Kidney tubule cell (primary cell): ENCODE data around the gene ERG.
A peak's percentile ranks its signal among the peaks of the same experiment; 100 is the strongest.

Experiments
- DNase-seq: peaks from one replicate; pipeline ENCODE4 v3.0.0-alpha.2; 2018; ENCODE audit warnings: low spot score

Gene ERG

DNA sequence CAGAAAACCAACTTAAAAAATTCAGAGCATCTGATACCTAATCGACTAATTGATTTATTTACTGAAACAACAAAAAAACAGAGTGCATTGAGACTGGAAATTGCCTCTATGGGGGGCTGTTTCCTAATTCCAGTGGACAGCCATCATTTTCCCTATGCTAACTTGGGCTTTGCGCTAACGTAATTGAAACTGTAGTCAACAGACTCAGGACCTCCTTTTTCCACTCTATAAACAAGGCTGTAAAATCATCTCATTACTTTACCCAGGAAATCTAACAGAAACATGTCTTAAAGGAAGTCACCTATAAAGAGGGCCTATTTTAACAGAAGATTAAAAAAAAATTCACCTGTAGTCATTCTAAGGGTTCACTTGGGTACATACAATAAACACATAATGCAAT is 2.1 kb downstream of the ERG start:
- DNase-seq, result no peak

DNA sequence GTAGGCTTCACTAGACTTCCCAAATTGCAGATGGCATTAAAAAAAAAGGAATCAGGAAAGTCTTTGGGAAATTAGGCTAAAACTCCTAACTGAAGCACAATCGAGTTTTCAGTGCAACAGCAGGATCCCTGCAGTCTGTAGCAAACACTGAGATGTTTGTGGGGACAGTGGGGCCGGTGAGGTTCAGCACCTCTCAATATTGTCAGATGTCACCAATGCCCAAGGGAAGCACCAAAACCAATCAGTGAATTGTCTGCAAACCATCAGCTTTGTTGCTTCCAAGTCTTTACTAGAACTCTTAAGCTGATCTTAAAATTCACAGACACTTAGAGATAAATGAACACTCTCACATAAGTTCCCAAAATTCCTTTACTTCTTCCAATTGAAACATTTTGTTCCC is 2.6 kb downstream of the ERG start:
- DNase-seq, result no peak

DNA sequence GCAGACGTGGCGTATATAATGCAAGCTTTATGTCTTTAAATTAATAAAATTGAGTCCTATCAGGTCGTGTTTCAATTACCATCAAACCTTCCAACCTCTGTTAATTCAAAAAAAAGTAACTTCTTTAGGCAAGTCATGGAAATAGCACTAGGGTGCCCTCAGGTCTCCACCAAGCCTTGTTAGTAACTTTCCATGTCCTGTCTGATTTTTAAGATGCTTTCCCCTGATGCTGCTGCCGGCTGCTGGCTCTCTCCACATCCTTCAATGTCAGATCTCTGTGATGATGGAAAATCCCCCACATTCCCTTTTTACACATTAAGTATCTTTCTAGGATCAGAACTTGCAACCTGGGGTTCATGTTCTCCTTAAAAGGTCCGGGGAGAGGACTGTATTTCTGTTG is 3.0 kb downstream of the ERG start:
- no peak for DNase-seq

DNA sequence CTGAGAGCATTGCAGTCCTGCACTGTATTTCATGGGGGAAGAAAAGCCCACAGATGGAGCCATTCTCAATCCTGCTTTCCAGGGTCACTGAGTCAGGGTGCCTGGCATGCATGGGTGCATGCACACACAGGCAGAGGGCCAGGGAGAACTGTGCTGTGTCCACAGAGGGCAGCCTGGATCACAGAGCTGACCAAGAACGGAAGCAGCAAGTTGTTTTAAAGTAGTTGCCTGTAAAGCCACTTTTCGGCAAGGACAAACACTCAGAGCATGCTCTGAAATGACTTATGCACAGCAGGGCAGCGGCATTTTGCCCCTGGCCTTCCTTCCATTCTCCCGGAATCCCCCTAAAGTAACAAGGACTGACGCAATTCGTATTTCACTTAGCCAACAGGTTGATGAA is 3.6 kb downstream of the ERG start:
- peak; percentile 64 for DNase-seq

DNA sequence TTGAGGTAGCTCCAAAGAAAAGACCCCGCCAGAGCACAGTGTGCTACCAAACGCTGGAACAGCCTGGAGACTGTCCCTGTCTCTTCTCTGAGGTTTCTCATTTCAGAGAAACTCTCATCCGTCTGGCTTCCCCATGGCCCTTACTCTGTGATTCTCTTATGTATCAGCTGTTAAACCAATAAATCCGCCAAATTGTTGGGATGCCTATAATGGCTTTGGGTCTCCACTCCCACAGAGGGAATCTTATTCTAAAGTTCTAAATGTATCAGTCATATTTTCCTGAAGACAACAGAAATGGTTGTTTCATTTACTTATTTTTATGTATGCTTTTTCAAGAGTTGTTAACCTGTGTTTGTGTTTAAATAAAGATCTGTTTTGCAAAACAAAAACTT is 4.0 kb downstream of the ERG start:
- DNase-seq, result no peak

DNA sequence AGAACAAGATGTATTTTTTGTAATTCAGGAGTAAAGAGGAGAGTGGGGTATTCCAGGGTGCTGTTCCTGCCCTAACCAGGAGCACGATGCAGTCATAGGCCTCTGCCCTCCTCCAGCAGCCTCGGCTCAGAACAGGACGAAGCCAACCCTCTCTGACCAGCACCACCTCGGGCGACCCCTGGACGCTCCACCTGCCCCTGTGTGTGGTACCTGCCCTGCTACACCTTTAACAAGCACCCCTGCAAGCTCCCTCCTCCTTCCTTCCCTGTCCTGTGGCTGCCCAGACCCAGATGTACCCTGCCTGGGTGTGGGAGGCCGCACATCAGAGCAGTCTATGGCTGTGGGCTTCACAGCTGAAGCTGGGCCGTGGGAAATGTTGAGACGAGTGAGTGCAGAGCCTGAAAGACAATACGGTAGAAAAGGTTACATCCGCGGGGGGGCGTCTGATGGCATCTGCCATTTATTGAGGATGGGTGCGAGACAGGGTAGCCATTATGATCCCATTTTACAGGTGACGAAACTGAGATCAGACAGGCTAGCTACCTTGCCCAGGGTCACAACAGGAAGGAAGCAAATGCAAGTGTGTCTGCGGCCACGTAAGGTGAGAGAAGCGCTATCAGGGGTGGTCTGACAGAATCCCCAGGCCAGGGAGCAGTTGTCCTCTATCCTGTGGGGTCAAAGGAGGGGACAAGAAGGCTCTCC is 4.6 kb downstream of the ERG start:
- no peak for DNase-seq

DNA sequence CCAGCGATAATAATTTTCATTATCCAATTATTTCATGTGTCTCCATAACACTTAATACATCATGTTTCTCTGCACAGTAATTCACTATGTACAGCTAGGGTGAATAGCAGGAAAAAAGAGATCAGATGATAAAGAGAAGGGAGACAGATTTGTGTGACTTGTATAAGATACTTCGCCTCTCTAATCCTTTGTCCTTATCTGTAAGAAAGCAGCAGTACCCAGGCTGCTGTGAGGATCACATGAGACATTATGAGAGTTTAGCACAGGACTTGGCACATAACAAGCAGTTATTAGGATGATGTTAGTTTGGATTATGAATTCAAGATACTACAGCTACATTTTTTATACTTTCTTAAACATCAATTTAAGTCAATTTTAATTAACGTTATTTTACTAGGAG is 6.3 kb downstream of the ERG start:
- DNase-seq, result no peak

DNA sequence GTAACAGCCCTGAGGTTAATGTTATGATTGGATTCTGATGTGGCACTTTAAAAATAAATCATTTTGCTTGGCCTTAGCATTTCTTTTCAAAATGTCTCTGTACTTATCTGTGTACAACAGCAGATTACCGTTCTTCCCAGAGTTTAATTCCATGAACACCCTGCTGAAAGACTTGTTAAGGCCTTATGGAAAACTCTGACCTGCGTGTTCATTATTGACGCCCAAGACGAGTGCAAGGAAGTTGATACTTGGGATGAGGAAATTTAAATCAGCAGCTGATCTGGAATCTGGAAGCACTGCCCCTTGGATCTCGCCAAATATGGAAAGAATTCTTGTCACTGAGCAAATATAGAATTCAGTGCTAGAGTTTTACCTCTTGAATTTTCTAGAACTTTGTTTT is 6.7 kb downstream of the ERG start:
- no peak for DNase-seq

DNA sequence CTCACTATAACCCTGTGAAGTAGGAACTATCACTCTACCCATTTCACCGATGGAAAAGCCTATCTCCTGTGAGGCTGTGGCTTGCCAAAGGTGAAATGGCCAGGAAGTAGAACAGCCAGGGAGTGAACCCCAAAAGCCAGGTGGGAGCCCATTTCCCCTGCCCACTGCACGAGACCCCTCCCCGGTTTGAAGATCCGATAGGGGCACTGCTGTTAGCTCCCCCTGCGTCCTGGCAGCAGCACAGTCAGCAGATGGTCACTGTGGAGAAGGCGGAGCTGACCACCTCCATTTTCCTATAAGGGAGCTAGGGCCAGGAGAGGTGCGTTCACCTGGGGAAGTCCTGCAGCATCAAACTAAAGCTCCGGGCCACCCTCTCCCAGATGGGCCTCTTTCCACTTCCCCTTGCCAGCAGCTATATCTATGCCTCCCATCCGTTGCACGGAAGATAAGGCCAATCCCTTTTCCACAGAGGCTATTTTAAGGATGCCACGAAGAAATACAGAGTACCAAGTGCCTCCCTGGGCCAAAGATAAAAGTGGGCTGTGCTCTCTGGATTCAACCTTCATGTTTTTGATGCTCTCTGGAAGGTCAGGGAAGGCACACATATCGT is 7.8 kb downstream of the ERG start:
- DNase-seq, result no peak

DNA sequence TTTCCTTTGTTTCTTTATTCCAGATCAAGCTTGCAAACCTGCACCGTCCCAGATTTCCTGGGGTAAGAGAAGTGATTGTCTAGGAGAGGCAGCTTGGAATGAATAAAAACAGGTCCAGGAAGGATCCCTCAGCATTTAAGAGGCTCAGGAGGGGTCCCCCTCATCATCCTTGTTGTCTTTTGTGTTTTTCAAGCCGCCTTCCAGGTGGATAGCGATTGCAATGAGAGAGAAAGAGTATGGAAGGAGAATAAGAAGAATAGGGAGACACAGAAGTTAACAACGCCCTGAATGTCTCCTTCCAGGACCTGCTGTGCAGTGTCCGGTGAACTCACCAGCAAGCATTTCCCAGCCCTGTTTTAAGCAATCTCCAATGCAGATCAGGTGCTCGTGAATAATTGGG is 8.5 kb downstream of the ERG start:
- DNase-seq, result no peak

DNA sequence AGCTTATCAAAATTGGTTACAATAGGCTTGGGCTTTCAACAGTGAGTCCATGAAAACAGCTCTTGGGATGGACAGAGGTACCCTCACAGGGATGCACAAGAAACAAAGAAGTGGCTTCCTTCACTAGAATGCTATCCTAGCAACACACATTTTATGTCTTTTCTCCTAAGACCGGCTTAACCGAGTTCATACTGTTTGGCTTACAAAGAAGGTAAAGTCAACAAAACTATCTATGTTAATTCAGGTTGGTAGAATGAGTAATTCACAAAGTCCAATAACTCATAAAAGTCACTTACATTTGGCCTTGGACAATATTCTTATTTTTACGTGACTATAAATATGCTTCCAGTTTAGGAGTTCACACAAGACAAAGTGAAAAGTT is 9.0 kb downstream of the ERG start:
- no peak for DNase-seq

DNA sequence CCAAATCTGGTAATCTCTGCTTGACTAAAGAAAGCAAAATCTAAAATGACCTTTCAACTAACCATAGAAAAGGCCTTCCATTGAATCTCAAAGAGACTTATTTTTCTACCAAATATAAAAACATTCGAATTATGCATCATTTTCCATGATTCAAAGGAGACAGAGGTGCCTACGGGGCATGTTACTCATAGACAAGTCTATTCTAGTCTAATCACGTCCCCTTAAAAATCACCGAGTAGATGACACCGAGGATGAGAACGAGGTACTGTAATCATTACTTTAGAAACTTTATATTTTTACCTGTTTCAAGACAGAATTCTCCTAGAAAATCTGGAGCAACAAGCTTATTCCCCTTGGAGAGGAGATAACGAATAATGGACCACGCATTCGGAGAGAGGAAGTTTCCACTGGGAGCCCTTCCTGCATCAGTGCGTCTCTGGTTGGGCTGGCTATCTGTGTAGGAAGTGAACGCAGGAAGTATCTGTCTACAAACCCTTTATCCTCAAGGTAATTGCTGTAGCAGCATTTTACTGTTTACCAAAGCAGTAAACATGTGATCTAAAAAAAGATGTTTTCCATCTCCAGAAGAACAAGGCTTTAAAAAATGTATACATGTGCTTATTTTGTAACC is 9.5 kb downstream of the ERG start:
- DNase-seq, result no peak

DNA sequence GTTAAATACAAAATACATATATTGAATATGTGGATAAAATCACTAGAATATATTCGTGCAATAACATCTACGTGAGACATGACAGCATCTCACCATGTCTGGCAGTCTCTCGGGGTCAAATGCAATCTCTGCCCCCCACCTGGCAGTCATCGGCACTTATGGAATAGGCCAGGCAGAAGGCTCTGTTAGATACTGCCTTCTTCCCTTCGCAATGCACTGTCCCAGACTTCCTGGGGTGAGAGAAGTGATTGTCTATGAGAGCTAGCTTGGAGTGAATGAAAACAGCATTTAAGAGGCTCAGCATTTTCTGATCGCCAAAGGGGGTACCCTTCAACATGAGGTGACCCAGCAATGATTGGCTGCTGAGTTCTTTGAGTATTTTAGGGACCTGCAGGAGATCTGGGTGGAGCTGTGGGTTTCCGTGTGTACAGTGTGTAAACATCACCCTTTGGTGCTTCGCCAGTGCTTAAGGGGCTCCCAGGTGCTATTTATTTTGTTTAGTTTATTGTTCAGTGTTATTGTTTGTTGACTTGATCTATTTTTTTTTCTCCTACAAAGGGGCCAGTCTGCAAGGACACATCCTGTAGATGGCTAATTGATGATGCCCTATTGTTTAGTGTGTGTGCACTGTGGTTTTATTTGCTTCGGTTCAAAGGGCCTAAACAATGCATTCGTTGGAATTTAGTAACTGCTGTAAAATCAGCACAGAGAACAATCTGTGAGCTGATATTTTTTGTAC is 10.2 kb downstream of the ERG start:
- peak; percentile 14 for DNase-seq

DNA sequence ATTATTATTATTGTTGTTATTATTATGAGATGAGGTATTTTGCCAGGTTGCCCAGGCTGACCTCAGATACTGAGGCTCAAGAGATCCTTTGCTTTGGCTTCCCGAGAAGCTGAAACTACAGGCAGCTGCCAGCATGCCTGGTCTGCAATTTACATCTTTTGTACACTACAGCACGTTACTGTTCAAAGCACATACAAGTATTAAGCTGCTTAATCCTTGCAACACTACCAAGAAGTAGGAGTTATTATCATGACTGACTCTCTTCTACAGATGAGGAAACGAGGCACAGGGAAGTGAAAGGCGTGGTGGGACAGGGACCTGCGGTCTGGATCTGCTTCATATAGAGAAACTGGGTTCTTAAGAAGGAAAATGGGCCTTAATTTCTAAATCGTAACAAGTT is 11.6 kb downstream of the ERG start:
- no peak for DNase-seq

DNA sequence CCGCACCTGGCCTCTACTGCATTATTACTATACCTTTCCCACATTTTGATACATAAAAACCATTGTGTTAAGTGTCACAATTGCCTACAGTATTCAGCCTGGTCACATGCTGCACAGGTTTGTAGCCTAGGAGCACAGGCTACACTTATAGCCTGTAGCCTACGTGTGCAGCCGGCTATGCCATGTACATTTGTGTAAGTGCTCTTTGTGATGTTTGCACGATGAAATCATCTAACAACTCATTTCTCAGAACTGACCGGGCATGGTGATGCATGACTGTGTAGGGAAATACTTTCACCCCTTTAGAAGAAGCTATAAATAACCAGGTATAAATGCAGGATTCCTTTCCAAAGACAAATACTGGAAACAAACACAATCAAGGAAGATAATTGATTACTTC is 12.1 kb downstream of the ERG start:
- DNase-seq, result peak; percentile 78

DNA sequence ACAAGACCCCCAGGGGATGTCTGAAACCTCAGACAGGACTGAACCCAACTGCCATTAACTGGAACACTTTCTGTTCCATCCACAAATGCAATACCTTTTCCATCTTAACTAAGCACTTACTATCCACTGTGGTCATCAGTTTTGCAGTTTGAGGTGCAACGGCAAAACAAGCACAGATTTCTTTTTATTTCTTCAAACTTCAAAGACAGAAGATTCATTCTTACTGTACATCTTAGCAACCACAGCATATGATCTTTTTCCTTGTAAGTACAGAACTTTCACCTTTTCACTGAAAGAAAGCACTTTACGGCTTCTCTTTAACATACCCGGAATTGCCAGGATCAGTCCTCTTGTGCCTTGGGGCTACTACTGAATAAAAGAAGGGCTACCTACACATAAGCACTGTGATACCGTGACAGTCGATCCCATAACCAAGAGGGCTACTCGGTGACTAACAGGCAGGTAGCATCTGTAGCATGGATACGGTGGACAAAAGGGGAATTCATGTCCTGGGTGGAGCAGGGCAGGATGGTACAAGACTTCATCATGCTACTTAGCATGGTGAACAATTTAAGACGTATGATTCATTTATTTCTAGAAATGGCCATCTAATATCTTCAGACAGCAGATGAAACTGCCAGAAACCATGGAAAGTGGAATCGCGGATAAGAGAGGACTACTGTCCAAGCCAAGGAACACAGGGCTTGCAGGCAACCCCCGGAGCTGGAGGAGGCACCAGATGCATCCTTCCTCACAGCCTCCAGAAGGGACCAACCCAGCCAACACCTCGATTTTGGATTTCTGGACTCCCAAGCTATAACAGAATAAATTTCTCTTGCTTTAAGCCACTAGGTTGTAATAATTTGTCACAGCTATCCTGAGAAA is 18.4 kb downstream of the ERG start:
- DNase-seq, result no peak

DNA sequence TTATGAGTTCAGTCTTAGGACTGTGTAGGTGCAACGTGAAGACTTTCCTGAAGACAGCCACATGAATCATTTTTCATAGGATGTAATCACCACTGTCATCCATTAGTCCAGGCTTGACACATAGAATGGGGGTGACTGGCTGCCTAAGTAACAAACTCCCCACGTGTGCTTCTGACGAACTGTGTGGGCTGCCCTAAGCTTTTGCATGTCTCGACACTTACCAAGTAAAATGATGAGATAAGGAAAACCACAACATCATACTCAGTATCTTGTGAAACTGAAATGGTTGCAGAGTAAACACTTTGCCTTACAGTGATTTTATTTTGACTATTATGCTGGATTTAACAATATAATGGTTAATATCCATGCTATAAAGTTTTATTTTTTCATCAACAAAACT is 19.5 kb downstream of the ERG start:
- DNase-seq, result no peak

DNA sequence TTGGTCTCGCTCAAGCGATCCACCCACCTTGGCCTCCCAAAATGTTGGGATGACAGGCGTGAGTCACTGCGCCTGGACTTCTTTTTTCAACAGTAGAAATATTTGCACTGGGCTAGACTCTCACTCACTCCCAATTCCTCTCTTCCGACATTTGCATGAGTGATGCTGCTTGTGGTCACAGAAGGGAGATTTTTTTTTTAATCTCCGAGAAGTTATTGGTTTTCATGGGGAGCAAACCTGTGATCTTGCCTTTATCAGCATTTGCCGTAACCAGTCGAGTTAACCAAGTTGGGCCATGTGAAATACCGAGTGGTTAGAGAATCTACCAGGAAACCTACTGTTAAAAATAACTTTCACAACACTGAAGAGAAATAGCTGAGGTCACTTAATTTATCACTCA is 21.1 kb downstream of the ERG start:
- no peak for DNase-seq

DNA sequence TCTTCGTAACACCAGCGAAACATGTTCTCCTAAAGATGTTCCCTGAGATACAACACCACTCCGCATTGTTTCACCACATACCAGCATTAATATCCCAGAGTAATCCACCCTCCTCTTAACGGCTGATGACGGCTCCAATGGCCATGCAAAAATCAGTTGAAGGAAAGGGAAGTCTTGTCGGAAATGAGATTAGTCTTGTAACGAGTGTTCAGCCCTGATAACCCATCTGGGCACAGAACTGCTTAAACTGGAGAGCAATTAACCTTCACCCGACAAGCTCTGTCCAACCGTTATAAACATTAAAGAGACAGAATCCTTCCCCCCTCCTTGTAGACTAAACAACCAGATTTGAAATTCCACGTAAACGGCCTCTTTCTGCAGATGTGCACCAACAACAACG is 21.9 kb downstream of the ERG start:
- DNase-seq, result no peak

DNA sequence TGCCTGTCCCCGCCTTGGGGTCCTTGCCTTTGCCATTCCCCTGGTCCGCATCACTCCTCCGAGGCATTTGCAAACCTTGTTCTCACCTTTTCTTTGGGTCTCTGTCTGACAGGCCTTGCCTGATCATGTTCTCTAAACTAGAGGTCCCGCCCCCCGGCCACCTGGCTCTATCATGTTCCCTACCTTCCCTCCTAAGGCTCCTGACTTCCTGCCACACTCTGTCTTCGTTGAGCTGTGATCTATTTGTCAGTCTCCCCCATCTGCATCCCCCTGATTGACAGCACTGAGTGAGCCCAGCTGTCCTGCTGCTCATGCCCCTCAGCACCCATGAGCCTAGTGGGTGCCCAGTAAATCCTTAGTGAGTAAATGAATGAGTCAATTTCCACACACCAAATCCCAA is 22.8 kb downstream of the ERG start:
- no peak for DNase-seq

DNA sequence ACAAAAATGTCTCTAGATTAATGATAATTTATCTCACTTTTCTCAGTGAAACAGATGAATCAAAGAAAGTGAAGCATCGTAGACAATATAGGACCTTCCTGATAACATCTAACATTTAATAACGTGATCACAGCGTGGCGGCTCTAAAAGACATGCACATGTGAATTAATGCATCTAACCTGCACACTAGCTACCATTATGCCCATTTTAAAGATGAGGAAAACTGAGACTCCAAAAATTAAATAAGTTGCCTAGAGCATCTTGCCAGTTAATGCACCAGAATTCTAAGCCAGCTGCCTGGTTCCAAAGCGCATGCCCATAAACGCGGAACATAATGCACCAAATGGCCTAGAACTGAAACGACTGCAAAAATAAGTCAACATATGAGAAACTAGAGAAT is 23.5 kb downstream of the ERG start:
- DNase-seq, result no peak

DNA sequence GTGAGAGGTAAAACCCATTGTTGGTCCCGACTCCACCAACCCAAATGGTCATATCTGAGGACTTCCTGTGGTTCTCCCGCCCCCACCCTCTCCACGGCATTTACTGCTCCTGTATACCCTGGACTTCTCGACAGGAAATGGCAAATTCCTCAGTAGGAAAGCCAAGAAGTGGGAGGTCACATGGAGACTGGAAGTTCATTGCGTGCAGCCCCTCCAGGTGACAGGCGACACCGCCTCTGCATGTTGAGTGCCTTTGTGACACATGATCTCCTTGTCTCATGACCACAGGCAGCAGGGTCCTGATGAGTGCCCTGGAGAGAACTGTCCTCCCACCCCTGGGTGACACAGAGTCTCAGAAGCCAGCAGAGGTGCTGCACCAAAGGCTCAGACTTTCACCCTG is 24.2 kb downstream of the ERG start:
- no peak for DNase-seq
